ENCODE results near the gene RGMA.

RGMA gene

DNA sequence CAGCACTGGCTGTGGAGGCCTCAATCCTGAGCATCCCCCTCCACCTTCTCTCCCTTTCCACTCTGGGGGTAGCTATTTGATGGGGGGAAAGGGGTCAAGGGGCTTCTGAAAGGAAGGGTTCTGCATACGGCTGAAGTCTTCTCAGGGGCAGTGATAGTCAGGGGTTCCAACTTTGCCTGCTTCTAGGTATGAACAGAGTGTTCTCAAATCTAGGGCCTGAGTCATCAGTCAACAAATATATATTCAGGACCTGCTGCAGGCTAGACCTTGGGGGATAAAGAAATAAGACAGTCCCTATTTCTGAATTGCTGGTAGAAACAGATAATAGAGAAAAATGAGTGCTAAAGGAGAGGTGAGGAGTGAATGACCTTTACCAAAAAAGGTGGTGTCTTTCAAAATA, 12.8 kb downstream of the RGMA start:
- Mint-ChIP-seq H3K27ac (no peak overlapping the region), H3K4me3 (no peak overlapping the region), H3K27me3 (peaks cover 74% of the 10 kb centered on the region), H3K4me1 (peaks cover 24% of the 10 kb centered on the region), H3K9me3 (no peaks in the 10 kb centered on the region)
- ATAC-seq (no peak), DNase-seq (no peak)

DNA sequence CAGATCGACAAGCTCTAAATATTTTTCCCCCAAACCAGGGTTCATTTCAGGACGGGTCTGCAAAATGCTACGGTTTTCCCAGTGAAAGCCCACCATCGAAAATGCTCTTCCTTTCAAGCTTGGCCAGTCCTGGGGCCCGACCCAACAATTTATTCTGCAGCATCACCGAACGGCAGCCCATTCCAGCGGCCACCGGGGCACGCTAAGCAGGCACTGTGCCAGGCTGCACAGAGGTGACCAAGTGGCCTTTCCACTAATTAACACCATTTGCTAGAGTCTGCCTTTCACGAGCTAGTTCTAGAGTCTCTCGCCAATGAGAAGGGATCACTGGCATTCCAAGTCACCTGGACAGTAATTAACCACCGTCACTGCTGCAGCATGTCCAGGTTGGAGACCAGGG, 14.4 kb downstream of the RGMA start:
- no peak for DNase-seq
- H3K9me3 Mint-ChIP-seq = no peaks in the 10 kb centered on the region
- no peak for ATAC-seq
- H3K27me3 Mint-ChIP-seq = peaks cover 76% of the 10 kb centered on the region
- H3K4me1 Mint-ChIP-seq = peaks cover 24% of the 10 kb centered on the region
- no peak overlapping the region for H3K27ac Mint-ChIP-seq
- no peak overlapping the region for H3K4me3 Mint-ChIP-seq

DNA sequence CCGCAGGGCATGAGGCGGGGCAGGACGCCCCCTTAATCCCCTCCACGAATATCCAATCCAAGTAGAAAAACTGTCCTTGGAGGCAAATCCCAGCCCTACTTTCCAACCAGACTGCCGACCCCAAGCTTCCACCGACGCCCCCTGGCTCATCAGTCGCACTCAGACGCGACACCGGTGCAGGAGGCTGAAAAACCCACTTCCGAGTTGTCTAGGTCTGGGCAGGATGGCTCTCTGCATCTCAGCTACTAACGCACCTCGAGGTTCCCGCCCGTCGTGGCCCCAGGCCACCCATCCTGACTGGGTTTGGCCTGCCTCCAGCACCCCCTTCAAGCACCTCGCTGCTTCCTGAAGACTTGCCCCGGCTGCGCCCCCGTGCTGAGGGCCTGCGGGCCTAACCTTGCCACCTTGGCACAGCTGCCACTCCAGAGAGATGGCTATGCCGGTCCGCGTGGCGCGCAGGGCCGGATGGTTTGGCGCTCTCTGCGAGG, 15.5 kb downstream of the RGMA start:
- Mint-ChIP-seq H3K9me3 (no peaks in the 10 kb centered on the region), H3K4me1 (peaks cover 24% of the 10 kb centered on the region), H3K27me3 (peaks cover 76% of the 10 kb centered on the region), H3K27ac (no peak overlapping the region), H3K4me3 (peak overlapping the region; percentile 85 to 91)
- ATAC-seq (peak; percentile 56), DNase-seq (no peak)

DNA sequence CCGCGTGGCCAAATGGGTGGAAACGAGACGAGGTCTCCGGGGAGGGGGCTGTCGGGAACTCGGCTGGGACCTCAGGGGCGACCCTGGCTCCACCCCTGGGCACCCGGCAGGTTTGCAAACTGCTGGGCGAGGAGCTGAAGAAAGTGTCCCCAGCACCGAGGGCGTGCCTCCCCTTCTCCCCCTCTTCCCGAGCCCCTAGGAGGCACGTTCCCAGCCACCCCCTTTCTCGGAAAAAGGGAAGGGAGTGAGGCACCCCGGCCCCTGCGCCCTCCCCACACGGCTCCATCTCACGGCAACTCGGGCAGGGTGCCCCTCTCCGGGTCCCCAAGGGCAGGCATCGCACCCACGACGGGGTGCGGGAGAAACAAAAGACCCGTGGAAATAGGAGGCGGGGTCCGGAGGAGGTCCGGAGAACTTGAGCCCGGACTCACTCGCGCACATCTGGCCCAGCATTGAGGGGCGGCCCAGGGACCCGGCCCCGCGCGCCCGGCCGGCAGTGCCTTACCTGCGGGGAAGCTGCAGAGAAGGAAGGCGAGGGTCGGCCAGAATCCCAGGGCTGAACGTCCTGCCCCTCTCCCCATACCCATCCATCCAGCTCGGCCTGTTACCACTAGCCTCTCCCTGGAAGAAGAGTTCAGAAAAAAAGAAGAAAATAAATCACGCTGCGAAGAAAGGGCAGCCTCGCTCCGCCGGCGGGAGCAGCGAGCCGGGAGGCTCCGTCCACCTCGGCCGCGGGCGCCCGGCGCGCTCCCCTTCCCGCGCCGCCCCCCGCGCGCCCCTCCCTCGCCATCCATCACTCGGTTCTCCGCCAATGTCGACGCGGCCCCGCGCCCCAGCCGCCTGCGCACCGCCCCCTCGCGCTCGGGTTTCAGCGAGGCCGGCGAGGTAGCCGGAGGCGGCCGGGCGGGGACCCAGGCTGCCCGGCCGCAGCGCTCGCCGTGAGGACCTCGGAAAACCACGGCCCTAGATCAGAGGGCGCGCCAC, 16.3 kb downstream of the RGMA start:
- Mint-ChIP-seq H3K4me3 (peak overlapping the region; percentile 68 to 91), H3K27me3 (peaks cover 76% of the 10 kb centered on the region), H3K4me1 (peaks cover 24% of the 10 kb centered on the region), H3K27ac (no peak overlapping the region), H3K9me3 (no peaks in the 10 kb centered on the region)
- no peak for DNase-seq
- ATAC-seq = peak; percentile 41

DNA sequence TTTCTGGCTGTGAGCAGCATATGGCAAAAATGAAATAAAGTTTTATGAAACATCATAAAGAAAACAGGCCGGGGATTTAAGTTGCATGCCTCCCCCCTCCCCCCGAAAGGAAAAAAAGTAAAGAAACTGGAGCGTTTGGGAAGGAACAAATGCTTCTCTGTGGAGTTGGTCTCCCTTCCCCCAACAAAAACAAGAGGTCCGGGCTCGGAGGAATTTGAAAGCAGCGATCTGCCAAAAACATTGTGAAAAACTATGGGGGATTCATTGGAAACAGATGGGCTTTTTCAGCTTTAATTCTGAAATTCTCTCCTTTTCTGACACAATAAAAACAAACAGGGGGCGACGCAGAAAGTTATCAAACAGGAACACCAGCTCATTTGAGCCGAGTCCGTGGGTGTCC, 17.0 kb downstream of the RGMA start:
- Mint-ChIP-seq H3K9me3 (no peaks in the 10 kb centered on the region), H3K27ac (peak overlapping the region in 1 of 2 donors; percentile 76), H3K27me3 (peaks cover 72% of the 10 kb centered on the region), H3K4me3 (peak overlapping the region; percentile 68 to 81), H3K4me1 (peaks cover 24% of the 10 kb centered on the region)
- DNase-seq (no peak), ATAC-seq (no peak)

DNA sequence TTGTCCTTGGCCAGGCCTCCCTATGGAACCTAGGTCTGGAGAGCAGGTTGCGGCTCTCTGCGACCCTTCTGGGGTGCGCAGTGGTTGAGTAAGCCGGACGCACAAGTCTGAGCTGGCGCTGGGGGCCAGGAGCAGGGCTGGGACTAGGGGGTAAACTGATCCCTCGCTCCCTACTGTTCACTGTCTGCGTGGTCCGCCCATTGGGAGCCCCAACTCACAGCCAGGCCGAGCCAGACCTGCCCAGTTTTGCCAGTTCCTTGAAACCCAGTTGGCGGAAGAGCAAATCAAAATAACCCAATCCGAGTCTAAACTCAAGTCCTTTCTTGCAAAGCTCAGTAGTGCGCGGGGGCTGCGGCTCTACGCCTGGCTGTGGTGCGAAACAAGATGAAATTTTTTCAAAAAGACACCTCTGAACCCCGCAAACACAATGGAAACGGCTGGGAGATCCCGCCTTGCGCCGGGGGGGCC, 17.5 kb downstream of the RGMA start:
- Mint-ChIP-seq H3K9me3 (no peaks in the 10 kb centered on the region), H3K27ac (no peak overlapping the region), H3K27me3 (peaks cover 67% of the 10 kb centered on the region), H3K4me1 (peaks cover 24% of the 10 kb centered on the region), H3K4me3 (peak overlapping the region in 1 of 2 donors; percentile 81)
- DNase-seq = no peak
- ATAC-seq = no peak

DNA sequence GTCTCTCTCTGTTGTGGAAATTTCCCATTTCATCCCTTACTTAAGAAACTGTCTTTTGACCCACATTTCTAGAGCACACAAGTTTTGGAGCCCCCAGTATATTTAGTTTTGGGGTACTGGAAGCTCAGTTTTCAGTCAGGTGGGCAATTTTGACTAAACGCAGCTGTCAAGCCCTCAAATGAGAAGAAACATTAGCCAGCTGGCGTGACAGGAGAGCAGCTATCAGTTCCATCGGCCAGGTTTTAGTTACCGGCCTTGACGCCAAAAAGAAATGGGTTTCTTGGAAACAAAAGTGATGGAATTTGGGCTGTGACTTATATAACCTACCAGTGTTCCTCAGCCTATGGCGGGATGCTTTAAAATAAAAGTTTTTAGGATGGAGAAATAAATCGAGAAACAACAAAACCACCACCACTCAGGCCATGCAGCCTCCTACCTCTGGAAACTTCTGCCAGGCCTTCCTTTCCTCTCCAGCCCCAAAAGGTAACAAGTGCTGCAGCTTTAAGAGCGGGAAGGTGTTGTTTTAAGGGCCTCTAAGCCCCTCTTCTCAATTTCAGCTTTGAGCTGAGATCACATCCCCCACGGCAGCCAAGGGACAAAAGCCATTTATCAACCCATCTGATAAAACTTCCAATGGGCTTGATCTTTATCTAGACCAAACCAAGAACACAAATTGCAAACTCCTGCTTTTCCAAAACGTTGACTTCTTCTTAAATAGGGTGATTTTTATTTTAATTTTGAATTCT, 18.3 kb downstream of the RGMA start:
- H3K27me3 Mint-ChIP-seq = peaks cover 59% of the 10 kb centered on the region
- peaks cover 24% of the 10 kb centered on the region for H3K4me1 Mint-ChIP-seq
- H3K4me3 Mint-ChIP-seq = no peak overlapping the region
- H3K9me3 Mint-ChIP-seq = no peaks in the 10 kb centered on the region
- ATAC-seq (no peak), DNase-seq (no peak)
- no peak overlapping the region for H3K27ac Mint-ChIP-seq

DNA sequence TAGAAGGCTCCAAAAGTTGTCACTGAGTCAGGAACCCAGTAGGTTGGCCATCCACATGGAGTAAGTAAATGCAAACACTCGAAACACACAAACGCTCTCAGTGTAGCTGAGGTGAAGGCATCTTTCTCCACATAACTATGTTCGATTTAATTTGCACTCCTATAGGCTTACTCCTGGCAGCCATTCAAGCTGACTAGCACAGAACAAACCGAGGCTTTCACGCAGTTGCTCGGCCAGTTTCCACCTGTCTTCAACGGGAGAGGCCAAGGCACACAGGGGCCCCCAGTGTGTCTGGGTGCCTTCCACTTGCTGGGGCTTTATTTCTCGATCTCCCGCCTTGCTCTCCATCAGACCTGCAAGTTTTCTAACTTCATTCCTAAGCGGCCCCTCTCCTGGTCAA, 18.9 kb downstream of the RGMA start:
- H3K27me3 Mint-ChIP-seq = peaks cover 53% of the 10 kb centered on the region

DNA sequence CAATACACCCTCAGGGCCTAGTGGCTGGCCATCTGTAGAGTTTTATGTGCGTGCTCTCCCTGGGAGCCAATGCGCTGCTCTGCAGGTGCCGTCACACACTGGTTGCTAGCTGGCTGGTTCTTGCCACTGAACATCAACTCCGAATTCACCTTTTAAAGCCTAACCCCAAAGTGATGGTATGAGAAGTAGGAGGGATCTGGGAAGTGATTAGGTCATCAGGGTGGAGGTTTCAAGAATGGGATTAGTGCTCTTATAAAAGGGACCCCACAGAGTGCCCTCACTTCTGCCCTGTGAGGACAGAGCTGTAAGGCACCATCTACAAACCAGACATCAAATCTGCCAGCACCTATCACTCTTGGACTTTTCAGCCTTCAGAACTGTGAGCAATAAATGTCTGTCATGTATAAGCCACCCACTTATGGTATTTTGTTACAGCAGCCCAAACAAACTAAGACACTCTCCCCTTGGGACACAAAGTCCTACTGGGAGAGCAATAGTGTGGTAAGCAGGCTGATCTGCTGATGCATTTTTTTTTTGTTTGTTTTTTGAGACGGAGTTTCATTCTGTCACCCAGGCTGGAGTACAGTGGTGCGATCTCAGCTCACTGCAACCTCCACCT, 20.3 kb downstream of the RGMA start:
- ATAC-seq (no peak), DNase-seq (no peak)
- Mint-ChIP-seq H3K27ac (no peak overlapping the region), H3K9me3 (no peaks in the 10 kb centered on the region), H3K4me3 (no peak overlapping the region), H3K27me3 (peaks cover 53% of the 10 kb centered on the region), H3K4me1 (peaks cover 27% of the 10 kb centered on the region)

More for the DNA sequence above, 18.9 kb downstream of the RGMA start:
- no peak for ATAC-seq
- H3K4me3 Mint-ChIP-seq = no peak overlapping the region
- peaks cover 24% of the 10 kb centered on the region for H3K4me1 Mint-ChIP-seq
- H3K27ac Mint-ChIP-seq = no peak overlapping the region
- H3K9me3 Mint-ChIP-seq = no peaks in the 10 kb centered on the region
- no peak for DNase-seq

DNA sequence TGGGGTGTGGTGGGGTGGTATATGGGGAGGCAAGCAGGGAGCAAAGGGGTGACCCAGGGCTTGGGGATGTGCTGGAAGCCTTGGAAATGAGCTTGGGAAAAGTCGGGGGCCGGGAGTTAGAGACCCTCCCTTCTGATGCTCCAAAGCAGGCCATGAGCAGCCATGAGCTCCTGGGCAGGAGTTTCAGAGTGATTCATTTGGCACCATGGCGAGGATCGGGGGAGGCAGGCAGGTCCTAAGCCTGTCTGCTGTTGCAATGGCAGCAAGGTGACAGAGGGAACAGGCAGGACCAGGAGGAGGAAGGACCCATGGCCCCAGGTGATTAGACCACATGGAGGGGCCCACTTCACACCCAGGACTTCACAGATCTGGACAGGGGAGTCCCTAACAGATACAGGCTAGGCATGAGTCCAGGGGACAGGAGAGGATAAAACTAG, 21.3 kb downstream of the RGMA start:
- no peak overlapping the region for H3K4me3 Mint-ChIP-seq
- peaks cover 53% of the 10 kb centered on the region for H3K27me3 Mint-ChIP-seq
- H3K4me1 Mint-ChIP-seq = peaks cover 20% of the 10 kb centered on the region
- DNase-seq (no peak), ATAC-seq (no peak)
- no peaks in the 10 kb centered on the region for H3K9me3 Mint-ChIP-seq
- peak overlapping the region in 1 of 2 donors; percentile 34 for H3K27ac Mint-ChIP-seq

DNA sequence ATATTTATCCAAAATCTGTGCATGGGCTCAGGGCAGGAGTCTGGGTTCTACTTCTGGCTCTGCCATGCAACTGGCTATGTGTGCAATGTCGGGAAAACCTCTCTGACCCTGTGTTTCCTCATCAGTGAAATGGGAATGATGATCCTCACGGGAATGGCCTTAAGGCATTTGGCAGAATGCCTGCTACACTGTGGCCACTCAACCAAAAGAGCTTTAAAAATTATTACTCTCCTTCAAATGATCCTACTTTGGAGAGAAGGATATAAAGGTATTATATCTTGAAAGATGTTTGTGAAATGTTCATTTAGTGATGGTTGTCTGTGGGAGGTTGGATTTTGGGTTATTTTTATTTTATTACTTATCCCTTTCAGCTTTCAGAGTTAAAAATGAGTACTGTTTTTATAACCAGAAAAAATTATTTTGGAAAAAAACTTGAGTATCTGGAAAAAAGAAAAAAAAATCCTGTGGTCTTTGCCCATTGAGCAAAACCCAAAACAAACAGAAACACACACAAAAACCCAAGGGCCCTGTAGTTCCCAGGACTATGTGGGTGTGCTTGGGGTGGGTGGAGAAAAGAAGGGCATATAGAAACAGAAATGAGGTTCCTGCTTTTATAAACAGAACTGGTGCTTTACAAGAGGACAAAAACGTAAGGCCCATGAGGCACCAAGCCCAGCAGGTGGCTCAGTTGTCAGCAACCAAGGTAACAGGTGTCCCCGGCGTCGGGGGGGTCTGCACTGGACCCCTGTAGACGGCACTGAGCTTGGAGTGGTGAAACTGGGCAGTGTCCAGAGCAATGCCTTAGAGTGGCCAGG, 22.0 kb downstream of the RGMA start:
- ATAC-seq (no peak), DNase-seq (no peak)
- Mint-ChIP-seq H3K27me3 (peaks cover 53% of the 10 kb centered on the region), H3K9me3 (no peaks in the 10 kb centered on the region), H3K4me3 (no peak overlapping the region), H3K27ac (peak overlapping the region in 1 of 2 donors; percentile 34), H3K4me1 (peaks cover 14% of the 10 kb centered on the region)

DNA sequence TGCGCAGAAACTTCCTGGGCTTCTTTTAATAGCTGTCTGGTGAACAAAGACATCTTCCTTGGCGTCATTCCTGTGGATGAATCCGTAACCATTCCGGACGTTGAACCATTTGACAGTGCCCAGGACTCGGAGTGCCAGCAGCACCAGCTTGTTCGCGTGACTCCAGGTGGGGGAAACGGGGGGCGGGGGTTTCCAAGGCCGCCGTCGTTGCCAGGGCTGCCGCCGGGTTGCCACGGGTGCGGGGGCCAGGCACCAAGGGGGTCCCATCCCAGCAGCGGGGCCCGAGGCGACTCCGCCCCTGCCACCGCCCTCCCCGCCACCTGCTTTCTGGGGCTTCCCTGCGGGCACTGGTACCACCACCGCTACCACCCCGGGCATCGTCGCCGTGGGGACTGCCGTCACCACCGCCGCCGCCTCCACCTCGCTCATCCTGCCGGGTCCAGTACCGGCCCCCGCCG, 22.8 kb downstream of the RGMA start:
- peaks cover 53% of the 10 kb centered on the region for H3K27me3 Mint-ChIP-seq
- no peak overlapping the region for H3K27ac Mint-ChIP-seq

DNA sequence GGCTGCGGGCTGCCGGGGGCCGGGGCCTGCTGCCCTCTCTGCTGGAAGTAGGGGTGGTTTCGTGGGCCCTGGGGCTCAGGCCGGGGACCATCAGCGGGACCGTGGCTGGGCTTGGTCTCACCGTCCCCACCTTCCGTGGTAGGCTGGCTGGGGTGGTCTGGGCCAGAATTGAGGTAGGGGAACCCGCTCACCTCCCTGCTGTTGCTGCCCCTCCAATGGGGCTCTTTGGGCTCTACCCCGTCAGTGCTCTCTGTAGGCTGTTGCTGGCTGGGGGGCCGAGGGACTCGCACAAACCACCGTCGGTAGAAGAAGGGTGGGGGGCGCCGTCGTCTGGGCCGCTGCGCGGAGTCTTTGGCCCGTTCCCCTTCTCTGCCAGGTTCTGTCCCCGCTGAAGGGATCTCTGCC, 23.4 kb downstream of the RGMA start:
- Mint-ChIP-seq H3K4me1 (peaks cover 14% of the 10 kb centered on the region), H3K27ac (no peak overlapping the region), H3K4me3 (no peak overlapping the region), H3K27me3 (peaks cover 53% of the 10 kb centered on the region), H3K9me3 (no peaks in the 10 kb centered on the region)
- DNase-seq (no peak), ATAC-seq (no peak)

More for the DNA sequence above, 22.8 kb downstream of the RGMA start:
- no peaks in the 10 kb centered on the region for H3K9me3 Mint-ChIP-seq
- no peak overlapping the region for H3K4me3 Mint-ChIP-seq
- peaks cover 13% of the 10 kb centered on the region for H3K4me1 Mint-ChIP-seq
- DNase-seq (no peak), ATAC-seq (peak; percentile 48)

DNA sequence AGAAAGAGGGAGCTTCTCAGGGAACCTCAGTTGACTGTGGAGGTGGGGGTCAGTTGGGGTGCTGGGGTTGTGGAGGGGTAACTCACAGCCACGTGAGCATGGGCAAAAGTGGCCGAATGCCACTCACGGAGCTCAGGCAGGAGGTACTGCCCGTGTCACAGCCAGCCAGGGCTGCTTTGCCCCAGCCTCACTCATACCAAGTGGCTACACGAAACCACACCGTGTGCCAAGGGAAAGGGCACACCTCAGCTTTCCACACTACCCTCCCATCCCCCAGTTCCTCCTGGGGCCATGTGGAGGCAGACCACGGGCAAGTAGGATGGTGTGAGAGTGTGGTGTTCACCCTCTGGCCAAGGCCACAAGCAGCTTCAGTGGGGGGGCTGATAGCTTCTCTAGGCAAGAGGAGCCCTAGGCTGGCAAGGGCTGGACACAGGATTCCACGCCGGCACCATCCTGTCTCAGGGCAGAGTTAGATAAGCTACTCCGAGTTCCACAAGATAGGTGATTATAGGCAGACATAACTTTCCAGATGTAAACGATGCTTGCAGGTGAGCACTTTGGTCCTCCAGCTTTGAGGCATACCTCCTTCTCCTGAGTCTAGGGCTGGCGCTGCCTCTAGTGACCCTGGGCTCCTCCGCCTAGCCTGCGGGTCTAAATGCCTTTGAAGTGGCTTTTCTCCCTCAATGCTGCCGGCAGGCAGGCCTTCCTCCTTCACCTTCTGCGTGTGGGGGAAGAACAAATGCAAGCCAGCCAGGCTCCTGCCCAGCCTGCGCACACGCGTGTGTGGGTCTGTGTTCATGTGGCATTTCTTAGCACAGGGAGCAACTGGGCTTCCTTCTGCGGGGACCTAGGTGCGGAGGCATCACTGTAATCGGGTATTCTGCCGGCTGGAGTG, 25.0 kb downstream of the RGMA start:
- peaks cover 52% of the 10 kb centered on the region for H3K27me3 Mint-ChIP-seq
- no peak overlapping the region for H3K4me3 Mint-ChIP-seq
- peaks cover 14% of the 10 kb centered on the region for H3K4me1 Mint-ChIP-seq
- no peak overlapping the region for H3K27ac Mint-ChIP-seq
- DNase-seq (no peak), ATAC-seq (no peak)
- H3K9me3 Mint-ChIP-seq = no peaks in the 10 kb centered on the region

Data from stimulated activated naive CD8-positive, alpha-beta T cell treated with anti-CD3 and anti-CD28 coated beads, Interleukin-15, amount 100 ng/mL, for 72 hours (primary cell).